ENCODE data around the gene TOLLIP.
"Not testable (repeated sequence)": the region's sequence is repeated elsewhere in the genome, so short reads cannot be mapped to it uniquely, and the experiment has no call there.

The TOLLIP gene

GRCh38 chr11:1343391-1344055, 34.1 kb upstream of the TOLLIP start:
- no peak for DNase-seq

- DNase-seq: no peak
These were observed 33.5 kb upstream of the TOLLIP start for GRCh38 chr11:1342946-1343345.

GRCh38 chr11:1341928-1342524, 32.6 kb upstream of the TOLLIP start:
- no peak for DNase-seq

GRCh38 chr11:1341226-1341625, 31.8 kb upstream of the TOLLIP start:
- not testable (repeated sequence) for DNase-seq

GRCh38 chr11:1340111-1340510, 30.7 kb upstream of the TOLLIP start:
- no peak for DNase-seq

GRCh38 chr11:1339066-1339675, 29.7 kb upstream of the TOLLIP start:
- no peak for DNase-seq

GRCh38 chr11:1338201-1339065, 29.0 kb upstream of the TOLLIP start:
- peak; percentile 32 for DNase-seq

- no peak for DNase-seq
These were observed 28.2 kb upstream of the TOLLIP start for GRCh38 chr11:1337647-1338007.

- DNase-seq: peak; percentile 75
These were observed 27.6 kb upstream of the TOLLIP start for GRCh38 chr11:1336836-1337646.

- DNase-seq: peak; percentile 59
These were observed 26.7 kb upstream of the TOLLIP start for GRCh38 chr11:1335811-1336761.

GRCh38 chr11:1335264-1335810, 25.9 kb upstream of the TOLLIP start:
- DNase-seq: no peak

- no peak for DNase-seq
These were observed 24.4 kb upstream of the TOLLIP start for GRCh38 chr11:1333860-1334259.

GRCh38 chr11:1333091-1333772, 23.8 kb upstream of the TOLLIP start:
- no peak for DNase-seq

GRCh38 chr11:1330473-1330872, 21.0 kb upstream of the TOLLIP start:
- DNase-seq: no peak

- no peak for DNase-seq
These were observed 17.6 kb upstream of the TOLLIP start for GRCh38 chr11:1327064-1327460.

GRCh38 chr11:1326435-1327063, 17.1 kb upstream of the TOLLIP start:
- no peak for DNase-seq

GRCh38 chr11:1323774-1324173, 14.3 kb upstream of the TOLLIP start:
- DNase-seq: no peak

- DNase-seq: no peak
These were observed 8.6 kb upstream of the TOLLIP start for GRCh38 chr11:1317993-1318392.

- DNase-seq: no peak
These were observed 8.0 kb upstream of the TOLLIP start for GRCh38 chr11:1317432-1317831.
